GM19372 (cell line): ENCODE results near the gene IL16.

Experiments
- ATAC-seq: cut with Tn5 transposase; IDR thresholded peaks from one replicate; pipeline ENCODE4 v1.9.1; 2021; ENCODE audit warnings: mild to moderate bottlenecking, low read depth, moderate library complexity; ENCODE audit not compliant: unreplicated experiment

Gene IL16

GRCh38 chr15:81174125-81174791, 22.4 kb upstream of the IL16 start:
- ATAC-seq = no peak

- no peak for ATAC-seq
Measured at GRCh38 chr15:81174792-81175327, 21.8 kb upstream of the IL16 start.

- no peak for ATAC-seq
Measured at GRCh38 chr15:81175496-81175895, 21.2 kb upstream of the IL16 start.

DNA sequence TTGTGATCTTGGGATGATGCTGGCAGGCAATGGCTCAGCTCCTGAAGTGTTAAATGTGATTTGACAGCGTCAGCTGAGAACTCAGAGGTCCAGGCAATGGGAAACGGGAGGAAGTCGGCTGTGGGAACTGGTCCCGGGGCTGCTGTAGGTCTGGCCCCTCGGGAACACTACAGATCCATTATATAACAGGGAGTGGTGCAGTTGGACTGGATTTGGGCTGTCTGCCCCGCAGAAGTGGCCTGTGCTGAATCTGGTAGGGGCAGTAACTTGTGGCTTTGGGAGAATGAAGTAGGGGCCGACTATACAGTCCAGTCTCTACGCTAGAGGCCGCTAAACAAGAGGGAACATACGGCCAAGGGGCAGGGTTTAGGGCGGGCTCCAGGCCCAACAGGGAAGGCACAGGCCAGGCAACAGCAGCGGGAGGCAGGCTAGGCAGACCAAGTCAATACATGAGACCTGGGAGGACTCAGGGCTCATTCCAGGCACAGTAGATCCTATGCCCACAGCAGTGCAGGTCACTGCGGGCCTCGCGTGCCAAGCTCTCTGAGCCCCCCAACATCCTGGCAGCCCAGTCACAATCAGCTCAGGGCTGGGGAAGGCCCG, 20.3 kb upstream of the IL16 start:
- ATAC-seq = no peak

DNA sequence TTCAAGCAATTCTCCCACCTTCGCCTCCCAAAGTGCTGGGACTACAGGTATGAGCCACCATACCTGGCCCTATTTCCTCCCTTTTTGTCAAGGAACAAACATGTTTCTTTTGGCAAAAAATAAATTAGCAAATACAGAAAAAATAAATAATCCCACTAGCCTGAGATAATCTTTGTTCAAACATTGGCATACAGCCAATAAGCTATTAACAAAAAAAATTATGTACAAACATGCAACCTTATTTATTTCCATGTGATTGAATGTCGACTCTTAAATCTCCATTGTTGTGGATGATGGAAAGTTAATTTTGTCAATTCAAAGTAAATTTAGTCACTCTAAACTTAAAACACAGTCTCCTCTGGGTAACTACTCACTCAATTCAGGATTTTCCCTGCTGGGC, 18.3 kb upstream of the IL16 start:
- no peak for ATAC-seq

DNA sequence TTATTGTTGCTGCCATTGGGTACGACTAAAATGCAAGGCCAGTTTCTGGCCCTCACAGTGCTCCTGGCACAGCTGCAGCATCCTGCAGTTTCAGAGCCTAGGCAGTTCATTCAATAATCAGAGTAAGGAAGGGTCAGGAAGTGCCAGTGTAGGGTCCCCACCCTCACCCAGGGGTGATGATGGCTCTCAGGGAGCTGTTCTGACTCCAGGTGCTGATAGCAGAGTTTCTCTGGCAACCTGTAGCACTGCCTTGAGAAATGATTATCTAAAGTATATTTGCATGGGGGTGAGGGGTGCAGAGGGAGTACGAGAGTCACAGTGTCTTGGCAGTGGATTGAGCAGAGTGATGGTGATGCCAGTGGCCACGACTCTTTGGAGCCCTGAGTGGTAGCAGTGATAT, 15.5 kb upstream of the IL16 start:
- no peak for ATAC-seq

- no peak for ATAC-seq
Measured at GRCh38 chr15:81182031-81182755, 14.5 kb upstream of the IL16 start.

DNA sequence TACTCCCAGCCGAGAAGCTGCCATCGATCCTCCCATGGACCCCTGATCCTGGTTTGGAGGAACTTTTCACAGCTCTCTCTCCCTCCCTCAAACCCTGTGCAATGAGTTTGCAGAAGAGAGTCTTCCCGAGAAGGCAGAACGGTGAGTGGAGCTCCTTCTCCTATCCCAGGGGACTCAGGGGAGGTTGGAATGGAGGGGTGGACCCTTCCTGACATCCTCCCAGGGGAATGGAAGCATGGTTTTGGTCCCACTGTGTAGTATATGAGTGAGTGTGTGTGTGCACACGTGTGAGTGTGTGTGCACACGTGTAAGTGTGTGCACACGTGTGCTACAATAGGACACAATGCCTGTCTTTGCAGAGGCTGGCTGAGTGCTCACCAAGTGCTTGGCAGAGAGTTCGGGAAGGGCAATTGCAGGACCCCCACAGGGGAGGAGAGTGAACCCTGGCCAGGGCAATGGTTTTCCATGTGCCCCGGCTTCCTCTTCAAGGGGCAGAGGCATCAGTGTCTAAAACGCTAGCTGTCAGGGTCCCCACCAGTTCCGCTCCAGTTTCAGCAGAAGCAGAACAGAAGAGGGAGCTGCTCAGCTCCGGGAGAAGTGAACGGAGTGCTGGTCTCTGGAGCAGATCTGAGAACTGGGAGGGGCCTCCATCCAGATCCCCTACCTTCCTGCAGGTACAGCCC, 13.8 kb upstream of the IL16 start:
- ATAC-seq = no peak

- no peak for ATAC-seq
Measured at GRCh38 chr15:81183439-81183775, 13.3 kb upstream of the IL16 start.

- no peak for ATAC-seq
Measured at GRCh38 chr15:81184188-81184587, 12.5 kb upstream of the IL16 start.

GRCh38 chr15:81185631-81186295, 10.9 kb upstream of the IL16 start:
- no peak for ATAC-seq

DNA sequence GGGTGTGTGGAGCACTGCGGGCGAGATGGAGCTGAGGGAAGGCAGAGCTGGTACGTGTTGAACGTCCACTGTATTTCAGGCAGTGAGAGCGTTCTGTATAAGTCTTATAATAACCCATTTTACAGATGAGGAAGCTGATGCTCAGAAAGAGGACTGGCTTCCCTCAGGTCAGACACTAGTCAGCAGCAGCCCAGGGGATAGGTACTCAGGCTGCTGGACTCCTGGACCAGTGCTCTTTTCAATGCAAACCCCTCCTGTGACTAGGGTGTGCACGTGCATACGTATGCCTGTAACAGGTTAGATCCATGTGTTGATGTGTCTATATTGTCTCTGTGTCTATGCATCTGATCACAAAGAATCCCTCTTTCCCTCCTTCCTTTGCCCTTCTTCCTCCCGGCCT, 8.3 kb upstream of the IL16 start:
- ATAC-seq = no peak

GRCh38 chr15:81189583-81190283, 6.9 kb upstream of the IL16 start:
- ATAC-seq = no peak

GRCh38 chr15:81190922-81191507, 5.7 kb upstream of the IL16 start:
- no peak for ATAC-seq

DNA sequence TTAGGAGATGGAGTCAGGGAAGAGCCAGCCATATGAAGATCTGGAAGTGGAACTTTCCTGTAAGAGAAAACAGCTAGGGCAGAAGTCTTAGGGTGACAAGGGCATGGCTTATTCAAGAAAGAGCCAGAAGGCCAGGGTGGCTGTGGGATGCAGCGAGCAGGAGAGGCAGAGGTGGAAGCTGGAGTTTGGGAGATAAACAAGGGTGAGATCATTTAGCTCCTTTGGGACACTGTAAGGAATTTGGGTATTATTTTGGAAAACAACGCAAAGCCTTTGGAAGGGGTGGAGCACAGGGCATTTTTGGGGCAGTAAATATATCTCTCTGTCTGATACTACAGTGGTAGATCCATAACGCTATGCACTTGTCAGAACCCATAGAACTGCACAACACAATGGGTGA, 5.0 kb upstream of the IL16 start:
- ATAC-seq = no peak

DNA sequence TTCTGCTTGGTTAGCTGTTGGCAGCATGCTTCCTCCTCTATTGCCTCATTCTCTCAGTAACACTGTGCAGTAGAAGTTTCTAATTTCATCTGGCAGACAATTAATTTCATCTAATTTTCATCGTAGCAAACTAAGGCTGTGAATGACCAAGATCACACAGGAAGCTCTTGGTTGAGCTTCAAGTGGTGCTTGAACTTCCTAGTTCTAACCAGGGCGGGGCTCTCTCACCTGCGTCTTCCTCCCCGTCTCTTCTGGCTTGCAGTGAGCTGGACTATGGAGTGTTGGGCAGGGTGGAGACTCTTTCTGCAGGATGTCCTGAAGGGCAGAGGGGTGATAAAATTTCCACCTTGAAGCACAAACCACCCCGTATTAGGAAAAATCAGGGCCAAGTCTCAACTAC, 2.0 kb upstream of the IL16 start:
- ATAC-seq = no peak

- no peak for ATAC-seq
Measured at GRCh38 chr15:81195339-81195864, 1.3 kb upstream of the IL16 start.

GRCh38 chr15:81197255-81197630, 564 bp downstream of the IL16 start:
- ATAC-seq = no peak

- ATAC-seq = no peak
Measured at GRCh38 chr15:81197688-81198281, 1.1 kb downstream of the IL16 start.
